OCI-LY1 (cell line): Measurements from ENCODE around the gene NTNG1.

ENCODE experiments used
- H2AFZ ChIP-seq: fragments of 200-600 bp; sonication (generic), shearing (Covaris generic); 2 replicates; pipeline ENCODE4 v1.6.0; 2014; ENCODE audit warnings: antibody characterized with exemption, mild to moderate bottlenecking, low read length
- H3F3A ChIP-seq: fragments of 200-600 bp; sonication (generic), shearing (Covaris generic); 2 replicates; pipeline ENCODE4 v1.6.0; 2014; ENCODE audit warnings: mild to moderate bottlenecking, antibody characterized with exemption, low read length, moderate library complexity; ENCODE audit not compliant: insufficient read depth
- H3K27ac ChIP-seq: fragments of 200-600 bp; sonication (generic); 2 replicates; pipeline ENCODE4 v1.5.1; 2014; ENCODE audit warnings: low read length, mixed run types, mild to moderate bottlenecking, low read depth; ENCODE audit not compliant: poor library complexity, severe bottlenecking
- H3K27me3 ChIP-seq: fragments of 200-600 bp; sonication (generic); 2 replicates; pipeline ENCODE4 v1.6.0; 2014; ENCODE audit warnings: antibody characterized with exemption, mild to moderate bottlenecking, low read length, moderate library complexity; ENCODE audit not compliant: insufficient read depth
- H3K36me3 ChIP-seq: fragments of 200-600 bp; sonication (generic); 2 replicates; pipeline ENCODE4 v1.6.1; 2014; ENCODE audit warnings: mild to moderate bottlenecking, antibody characterized with exemption, low read length, moderate library complexity, mixed read lengths; ENCODE audit not compliant: insufficient read depth
- H3K4me1 ChIP-seq: fragments of 200-600 bp; sonication (generic); 2 replicates; pipeline ENCODE4 v1.5.1; 2014; ENCODE audit warnings: mild to moderate bottlenecking, low read length, moderate library complexity; ENCODE audit not compliant: insufficient read depth, severe bottlenecking
- H3K4me2 ChIP-seq: fragments of 200-600 bp; sonication (generic), shearing (Covaris generic); 2 replicates; pipeline ENCODE4 v1.6.1; 2014; ENCODE audit warnings: low read length
- H3K4me3 ChIP-seq: fragments of 200-600 bp; sonication (generic); 2 replicates; pipeline ENCODE4 v1.5.1; 2014; ENCODE audit warnings: low read length, low read depth, mild to moderate bottlenecking, mixed read lengths; ENCODE audit not compliant: poor library complexity, severe bottlenecking
- H3K79me2 ChIP-seq: fragments of 200-600 bp; shearing (Covaris generic); 2 replicates; pipeline ENCODE4 v1.6.1; 2016; ENCODE audit warnings: mixed run types, low read length, mixed read lengths; ENCODE audit not compliant: insufficient read depth
- H3K9ac ChIP-seq: fragments of 200-600 bp; sonication (generic), shearing (Covaris generic); 2 replicates; pipeline ENCODE4 v1.6.1; 2014; ENCODE audit warnings: mild to moderate bottlenecking, low read length, mixed read lengths
- H3K9me2 ChIP-seq: fragments of 200-600 bp; sonication (generic), shearing (Covaris generic); 2 replicates; pipeline ENCODE4 v1.6.1; 2014; ENCODE audit warnings: low read depth, mild to moderate bottlenecking, low read length, mixed read lengths
- H3K9me3 ChIP-seq: fragments of 200-600 bp; shearing (Covaris generic); 2 replicates; pipeline ENCODE4 v1.6.1; 2014; ENCODE audit warnings: low read length, mixed read lengths
- H4K20me1 ChIP-seq: fragments of 200-600 bp; sonication (generic), shearing (Covaris generic); 2 replicates; pipeline ENCODE4 v1.6.0; 2016; ENCODE audit warnings: mild to moderate bottlenecking, low read length; ENCODE audit not compliant: insufficient read depth
- CTCF ChIP-seq: fragments of 200-600 bp; sonication (generic), shearing (Covaris generic); IDR thresholded peaks from 2 replicates; pipeline ENCODE4 v1.5.1; 2017; ENCODE audit warnings: mild to moderate bottlenecking, antibody characterized with exemption, low read length, moderate library complexity, mixed read lengths
- EZH2 ChIP-seq: fragments of 200-600 bp; sonication (generic), shearing (Covaris generic); IDR thresholded peaks from 2 replicates; pipeline ENCODE4 v1.8.0; 2017; ENCODE audit warnings: borderline replicate concordance, mixed run types, mild to moderate bottlenecking, antibody characterized with exemption, low read length, moderate library complexity, mixed read lengths

NTNG1 gene

GRCh38 chr1:107264561-107264960 is 123.7 kb downstream of the NTNG1 start:
- H3K4me1 ChIP-seq, result no peaks in the 10 kb centered on the region
- no peaks in the 10 kb centered on the region for H4K20me1 ChIP-seq
- no peak overlapping the region for H3K27ac ChIP-seq
- no peaks in the 10 kb centered on the region for H3K9me2 ChIP-seq
- H3K36me3 ChIP-seq, result no peaks in the 10 kb centered on the region
- no peak overlapping the region for H3K9ac ChIP-seq
- TF ChIP-seq CTCF, result no peak
- no peak for TF ChIP-seq EZH2
- no peak overlapping the region for H2AFZ ChIP-seq
- H3K9me3 ChIP-seq, result no peaks in the 10 kb centered on the region
- no peaks in the 10 kb centered on the region for H3K79me2 ChIP-seq
- no peak overlapping the region for H3K4me2 ChIP-seq
- no peak overlapping the region for H3K4me3 ChIP-seq
- H3F3A ChIP-seq, result no peaks in the 10 kb centered on the region
- no peaks in the 10 kb centered on the region for H3K27me3 ChIP-seq

DNA sequence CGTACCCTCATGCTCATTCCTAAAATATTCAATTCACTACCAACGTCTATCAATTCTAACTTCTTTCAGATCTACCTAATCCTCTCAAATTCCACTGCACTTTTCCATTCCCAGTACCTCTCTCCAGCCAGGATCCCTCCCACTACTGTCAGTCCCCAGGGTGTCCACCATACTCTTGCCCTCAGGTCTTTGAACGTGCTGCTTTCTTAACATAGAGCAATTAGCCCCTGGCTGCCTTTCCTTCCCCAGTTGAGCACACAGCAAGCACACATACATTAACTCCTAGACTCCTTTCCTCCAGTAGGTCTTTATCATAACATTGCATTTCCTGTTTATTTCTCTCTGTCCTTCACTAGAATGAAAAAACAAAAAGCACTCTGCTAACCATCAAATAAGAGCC is 126.7 kb downstream of the NTNG1 start:
- H4K20me1 ChIP-seq, result no peaks in the 10 kb centered on the region
- TF ChIP-seq CTCF, result no peak
- no peak for TF ChIP-seq EZH2
- no peak overlapping the region for H3K9ac ChIP-seq
- H3F3A ChIP-seq, result no peaks in the 10 kb centered on the region
- no peak overlapping the region for H3K27ac ChIP-seq
- H3K79me2 ChIP-seq, result no peaks in the 10 kb centered on the region
- H3K9me2 ChIP-seq, result no peaks in the 10 kb centered on the region
- H3K4me2 ChIP-seq, result no peak overlapping the region
- no peaks in the 10 kb centered on the region for H3K9me3 ChIP-seq
- H3K4me1 ChIP-seq, result no peaks in the 10 kb centered on the region
- no peak overlapping the region for H2AFZ ChIP-seq
- no peak overlapping the region for H3K4me3 ChIP-seq
- H3K27me3 ChIP-seq, result no peaks in the 10 kb centered on the region
- H3K36me3 ChIP-seq, result no peaks in the 10 kb centered on the region

- no peak overlapping the region for H3K27ac ChIP-seq
- H3K9me3 ChIP-seq, result no peaks in the 10 kb centered on the region
- no peaks in the 10 kb centered on the region for H3K79me2 ChIP-seq
- no peak overlapping the region for H3K9ac ChIP-seq
- no peaks in the 10 kb centered on the region for H3K36me3 ChIP-seq
- TF ChIP-seq CTCF (no peak), EZH2 (no peak)
- H3K4me3 ChIP-seq, result no peak overlapping the region
- H3K27me3 ChIP-seq, result no peaks in the 10 kb centered on the region
- no peak overlapping the region for H3K4me2 ChIP-seq
- H3K4me1 ChIP-seq, result no peaks in the 10 kb centered on the region
- H4K20me1 ChIP-seq, result no peaks in the 10 kb centered on the region
- no peak overlapping the region for H2AFZ ChIP-seq
- H3F3A ChIP-seq, result no peaks in the 10 kb centered on the region
- H3K9me2 ChIP-seq, result no peaks in the 10 kb centered on the region
These were observed 131.5 kb downstream of the NTNG1 start for GRCh38 chr1:107272321-107272720.
